Globus pallidus (tissue), 1 donor: Measurements from ENCODE around the gene ZBTB20.

Experiments used
- DNase-seq: peaks from one replicate; pipeline ENCODE4 v3.0.0-alpha.2; 2015; ENCODE audit warnings: low spot score

Gene ZBTB20

DNA sequence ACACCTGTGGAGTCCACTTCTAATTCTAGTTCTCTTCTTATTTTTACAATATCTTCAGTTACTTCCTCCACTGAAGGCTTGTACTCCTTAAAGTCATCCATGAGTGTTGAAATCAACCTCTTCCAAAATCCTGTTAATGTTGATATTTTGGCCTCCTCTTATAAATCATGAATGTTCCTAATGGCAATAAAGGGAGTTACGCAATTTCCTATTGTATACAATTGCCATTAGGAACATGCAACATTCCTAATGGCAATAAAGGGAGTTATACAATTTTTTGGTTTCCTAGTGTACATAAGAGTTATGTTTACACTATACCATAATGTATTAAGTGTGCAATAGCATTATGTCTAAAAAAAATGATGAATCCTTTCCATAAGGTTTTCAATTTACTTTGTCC, 862.4 kb downstream of the ZBTB20 start:
- no peak for DNase-seq
